OCI-LY7 (cell line): ENCODE results near the gene GDPD4. TPM values are rescaled to one million over a fixed set of nuclear protein-coding genes. Genes with fewer than 3 reads are reported as not detected.

ENCODE experiments used
- BruUV-seq: library from RNA; stranded (reverse); fragments of 400-500 nt; replicated peaks from 2 replicates; lab custom pipeline; 2021; lab: Mats Ljungman, UMichigan
- CTCF ChIA-PET: fragments of 300-600 bp; sonication (Branson Sonifier 250); formaldehyde crosslinking; loops from one replicate; lab custom pipeline; 2022; ENCODE audit warnings: antibody characterized with exemption; ENCODE audit not compliant: unreplicated experiment; lab: Charles Lee
- POLR2A ChIA-PET: fragments of 300-600 bp; sonication (Branson Sonifier 250); formaldehyde crosslinking; loops from one replicate; lab custom pipeline; 2022; ENCODE audit warnings: antibody characterized with exemption; lab: Charles Lee
- DNase-seq: peaks from one replicate; pipeline ENCODE4 v3.0.0-alpha.2; 2015; ENCODE audit warnings: low spot score
- H2AFZ ChIP-seq: fragments of 200-600 bp; sonication (generic), shearing (Covaris generic); 2 replicates; pipeline ENCODE4 v1.6.1; 2014; ENCODE audit warnings: mild to moderate bottlenecking, antibody characterized with exemption, low read length, moderate library complexity
- H3K27ac ChIP-seq: fragments of 200-600 bp; sonication (generic); 2 replicates; pipeline ENCODE4 v1.5.1; 2014; ENCODE audit warnings: mixed run types, low read depth, mild to moderate bottlenecking, moderate library complexity, low read length, inconsistent platforms; ENCODE audit not compliant: poor library complexity, severe bottlenecking
- H3K36me3 ChIP-seq: fragments of 200-600 bp; sonication (generic); 2 replicates; pipeline ENCODE4 v1.6.1; 2014; ENCODE audit warnings: mild to moderate bottlenecking, antibody characterized with exemption, low read length, moderate library complexity, mixed read lengths; ENCODE audit not compliant: insufficient read depth
- H3K4me1 ChIP-seq: fragments of 200-600 bp; sonication (generic); 2 replicates; pipeline ENCODE4 v1.5.1; 2014; ENCODE audit warnings: mild to moderate bottlenecking, low read length; ENCODE audit not compliant: insufficient read depth, poor library complexity, severe bottlenecking
- H3K4me2 ChIP-seq: fragments of 200-600 bp; sonication (generic); 2 replicates; pipeline ENCODE4 v1.6.1; 2014; ENCODE audit warnings: mild to moderate bottlenecking, low read length
- H3K4me3 ChIP-seq: fragments of 200-600 bp; sonication (generic); 2 replicates; pipeline ENCODE4 v1.5.1; 2014; ENCODE audit warnings: mild to moderate bottlenecking, low read depth, low read length; ENCODE audit not compliant: poor library complexity, severe bottlenecking
- H3K79me2 ChIP-seq: fragments of 200-600 bp; sonication (generic); 2 replicates; pipeline ENCODE4 v1.6.1; 2016; ENCODE audit warnings: low read depth, mild to moderate bottlenecking, low read length, moderate library complexity, mixed read lengths; ENCODE audit not compliant: insufficient read depth
- H3K9me2 ChIP-seq: fragments of 200-600 bp; sonication (generic); 2 replicates; pipeline ENCODE4 v1.6.1; 2016; ENCODE audit warnings: mild to moderate bottlenecking, low read length, mixed read lengths; ENCODE audit not compliant: insufficient read depth
- H3K9me3 ChIP-seq: fragments of 200-600 bp; sonication (generic); 2 replicates; pipeline ENCODE4 v1.6.1; 2014; ENCODE audit warnings: mild to moderate bottlenecking, mixed run types, low read length, mixed read lengths
- H4K20me1 ChIP-seq: fragments of 200-600 bp; sonication (generic); 2 replicates; pipeline ENCODE4 v1.6.1; 2014; ENCODE audit warnings: mild to moderate bottlenecking, antibody characterized with exemption, low read length, moderate library complexity, mixed read lengths; ENCODE audit not compliant: insufficient read depth
- EZH2phosphoT487 ChIP-seq: fragments of 200-600 bp; sonication (generic); IDR thresholded peaks from 2 replicates; pipeline ENCODE4 v1.6.1; 2018; ENCODE audit warnings: low read depth, borderline replicate concordance, mild to moderate bottlenecking, mixed run types, antibody characterized with exemption, low read length, moderate library complexity, mixed read lengths
- intact Hi-C: fragments of 100-400 bp; cut with micrococcal nuclease; formaldehyde crosslinking; loops from one replicate; pipeline ENCODE4 v1.10.0; 2022; ENCODE audit not compliant: unreplicated experiment
- total RNA-seq, 2 experiments: library from RNA; depleted of rRNA in 1 of 2; stranded (reverse); fragments of >200 nt in 1 of 2; shearing (Covaris generic) in 1 of 2; gene quantifications; 2 replicates each; pipeline ENCODE4 v1.2.3, GENCODE V29; 2014 to 2022
- TF ChIP-seq, protein P1 (sequence below): fragments of 200-600 bp; sonication (generic); conservative IDR thresholded peaks from 2 replicates; pipeline ENCODE4 v1.5.1; 2014; ENCODE audit warnings: mild to moderate bottlenecking, antibody characterized with exemption, low read length, moderate library complexity, mixed read lengths

GDPD4 gene
- total RNA-seq, 2 experiments from 2014 or later: not detected

DNA sequence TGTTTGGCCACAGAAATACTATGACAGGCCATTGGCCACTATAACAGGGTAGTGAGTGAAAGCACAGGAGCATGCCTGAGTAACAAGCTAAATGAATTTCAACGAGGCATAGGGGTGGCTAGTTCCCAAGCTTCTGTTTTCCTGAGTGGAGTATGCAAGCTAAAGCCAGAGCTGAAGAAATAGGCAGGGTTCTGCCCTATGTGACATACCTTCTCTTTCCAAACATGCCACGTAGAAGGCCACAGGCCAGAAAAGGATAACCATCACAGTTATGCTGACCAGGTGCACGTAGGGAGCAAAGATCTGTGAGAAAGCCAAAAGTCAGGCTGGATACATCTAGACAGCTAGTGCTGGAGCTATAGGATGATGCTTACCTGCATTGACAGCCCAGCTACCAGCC, 30.6 kb downstream of the GDPD4 start:
- DNase-seq: no peak
- TF ChIP-seq EZH2phosphoT487: no peak
- TF ChIP-seq, protein P1, sequence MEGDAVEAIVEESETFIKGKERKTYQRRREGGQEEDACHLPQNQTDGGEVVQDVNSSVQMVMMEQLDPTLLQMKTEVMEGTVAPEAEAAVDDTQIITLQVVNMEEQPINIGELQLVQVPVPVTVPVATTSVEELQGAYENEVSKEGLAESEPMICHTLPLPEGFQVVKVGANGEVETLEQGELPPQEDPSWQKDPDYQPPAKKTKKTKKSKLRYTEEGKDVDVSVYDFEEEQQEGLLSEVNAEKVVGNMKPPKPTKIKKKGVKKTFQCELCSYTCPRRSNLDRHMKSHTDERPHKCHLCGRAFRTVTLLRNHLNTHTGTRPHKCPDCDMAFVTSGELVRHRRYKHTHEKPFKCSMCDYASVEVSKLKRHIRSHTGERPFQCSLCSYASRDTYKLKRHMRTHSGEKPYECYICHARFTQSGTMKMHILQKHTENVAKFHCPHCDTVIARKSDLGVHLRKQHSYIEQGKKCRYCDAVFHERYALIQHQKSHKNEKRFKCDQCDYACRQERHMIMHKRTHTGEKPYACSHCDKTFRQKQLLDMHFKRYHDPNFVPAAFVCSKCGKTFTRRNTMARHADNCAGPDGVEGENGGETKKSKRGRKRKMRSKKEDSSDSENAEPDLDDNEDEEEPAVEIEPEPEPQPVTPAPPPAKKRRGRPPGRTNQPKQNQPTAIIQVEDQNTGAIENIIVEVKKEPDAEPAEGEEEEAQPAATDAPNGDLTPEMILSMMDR: no peak
- Histone ChIP-seq H3K36me3 (no peaks in the 10 kb centered on the region), H3K27ac (no peak overlapping the region), H2AFZ (no peak overlapping the region), H4K20me1 (no peaks in the 10 kb centered on the region), H3K79me2 (no peaks in the 10 kb centered on the region), H3K4me1 (no peaks in the 10 kb centered on the region), H3K9me2 (no peaks in the 10 kb centered on the region), H3K9me3 (no peaks in the 10 kb centered on the region), H3K4me2 (no peak overlapping the region), H3K4me3 (no peak overlapping the region)
- intact Hi-C loops: no loop called here
- BruUV-seq: no TSS peak
- POLR2A ChIA-PET: no interaction called here
- CTCF ChIA-PET: no interaction called here

- H3K36me3 ChIP-seq: no peaks in the 10 kb centered on the region
- H4K20me1 ChIP-seq: no peaks in the 10 kb centered on the region
- H3K9me3 ChIP-seq: no peaks in the 10 kb centered on the region
- no peak overlapping the region for H3K4me3 ChIP-seq
- H3K4me2 ChIP-seq: no peak overlapping the region
- no peaks in the 10 kb centered on the region for H3K79me2 ChIP-seq
- intact Hi-C loops: no loop called here
- no peaks in the 10 kb centered on the region for H3K9me2 ChIP-seq
- DNase-seq: no peak
- POLR2A ChIA-PET: no interaction called here
- no peak overlapping the region for H2AFZ ChIP-seq
- CTCF ChIA-PET: no interaction called here
- BruUV-seq: no TSS peak
- no peak overlapping the region for H3K27ac ChIP-seq
- TF ChIP-seq EZH2phosphoT487: no peak
- TF ChIP-seq, protein P1: no peak
- H3K4me1 ChIP-seq: no peaks in the 10 kb centered on the region
Observed at GRCh38 chr11:77269484-77270123, 31.9 kb downstream of the GDPD4 start.

GRCh38 chr11:77267962-77268361, 33.5 kb downstream of the GDPD4 start:
- Histone ChIP-seq H3K27ac (no peak overlapping the region), H3K4me2 (no peak overlapping the region), H3K36me3 (no peaks in the 10 kb centered on the region), H2AFZ (no peak overlapping the region), H3K79me2 (no peaks in the 10 kb centered on the region), H3K9me2 (no peaks in the 10 kb centered on the region), H3K9me3 (no peaks in the 10 kb centered on the region), H4K20me1 (no peaks in the 10 kb centered on the region), H3K4me3 (no peak overlapping the region), H3K4me1 (no peaks in the 10 kb centered on the region)
- TF ChIP-seq, protein P1: no peak
- no peak for TF ChIP-seq EZH2phosphoT487
- POLR2A ChIA-PET: no interaction called here
- BruUV-seq: no TSS peak
- CTCF ChIA-PET: no interaction called here
- no peak for DNase-seq
- intact Hi-C loops: no loop called here
